Adrenal gland (tissue), 5 donors: ENCODE measurements around the gene RNU6-1.

ENCODE experiments used
- CTCF ChIP-seq, 6 experiments: fragments of 450-650 bp in 4 of 6; fragments of 200-600 bp in 2 of 6; sonication (generic) in 1 of 6; IDR thresholded peaks; 1 replicate in 5 of 6; 2 replicates in 1 of 6; pipeline versions ENCODE4 v1.5.1 to v1.8.0; 2016 to 2021; ENCODE audit warnings: antibody characterized with exemption in 6 of 6, mild to moderate bottlenecking in 2 of 6, moderate library complexity in 1 of 6
- POLR2A ChIP-seq, 2 donors: fragments of 450-650 bp; IDR thresholded peaks; one replicate each; pipeline ENCODE4 v1.6.1; 2017; ENCODE audit warnings: antibody characterized with exemption in 2 of 2, mild to moderate bottlenecking in 2 of 2, moderate library complexity in 1 of 2
- donor health status: DM: no; HTN: no; CAD: no.

GRCh38 chr15:67843092-67843501 lies 3.3 kb upstream of the RNU6-1 start:
- TF ChIP-seq CTCF (IDR thresholded peaks at IDR 0.05) (no peak), POLR2A (IDR thresholded peaks at IDR 0.05) (no peak)
